Stimulated activated CD4-positive, alpha-beta T cell treated with anti-CD3 and anti-CD28 coated beads, Interleukin-15, amount 100 ng/mL, for 24 hours (primary cell): Measurements from ENCODE around the gene ZNG1A.
"Not testable (repeated sequence)": the region's sequence is repeated elsewhere in the genome, so short reads cannot be mapped to it uniquely, and the experiment has no call there.

ENCODE experiments used
- DNase-seq: peaks from one replicate; pipeline ENCODE4 v3.0.0-alpha.2; 2020

Gene ZNG1A

DNA sequence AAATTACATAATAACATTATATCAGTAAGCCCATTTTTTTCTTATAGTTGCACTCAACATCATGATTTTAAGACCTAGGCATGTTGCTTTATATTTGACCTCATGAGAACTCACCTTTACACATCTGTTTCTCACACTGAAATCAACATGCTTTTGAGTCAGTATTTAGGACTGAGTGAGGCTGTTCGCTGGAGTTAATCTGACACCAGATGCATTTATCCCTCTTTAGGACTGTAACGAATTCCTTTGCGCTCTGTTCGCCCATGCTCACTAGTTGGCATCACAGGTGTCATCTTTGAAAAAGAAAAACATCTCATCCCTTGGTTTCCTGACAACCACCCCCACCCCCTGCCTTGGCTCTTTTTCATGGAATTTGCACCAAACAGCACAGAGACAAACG is 84.9 kb downstream of the ZNG1A start:
- not testable (repeated sequence) for DNase-seq

DNA sequence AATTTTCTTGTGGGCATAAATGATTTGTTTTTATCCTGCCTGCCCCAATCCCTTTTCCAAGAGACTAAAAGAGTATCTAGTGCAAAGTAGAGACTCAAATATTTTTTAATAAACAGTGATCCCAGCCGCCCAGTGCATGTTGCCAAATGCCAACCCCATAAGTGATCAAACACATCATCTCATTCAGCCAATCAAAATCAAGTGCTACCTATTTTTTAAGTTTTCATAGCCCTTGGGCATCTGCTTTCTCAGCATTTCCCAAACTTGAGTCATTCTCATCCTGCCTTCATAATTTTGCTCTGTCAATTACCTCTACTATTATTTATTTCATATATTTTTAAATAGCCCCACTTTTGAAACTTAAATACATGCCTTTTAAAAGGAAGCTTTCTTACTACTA is 88.0 kb downstream of the ZNG1A start:
- not testable (repeated sequence) for DNase-seq

DNA sequence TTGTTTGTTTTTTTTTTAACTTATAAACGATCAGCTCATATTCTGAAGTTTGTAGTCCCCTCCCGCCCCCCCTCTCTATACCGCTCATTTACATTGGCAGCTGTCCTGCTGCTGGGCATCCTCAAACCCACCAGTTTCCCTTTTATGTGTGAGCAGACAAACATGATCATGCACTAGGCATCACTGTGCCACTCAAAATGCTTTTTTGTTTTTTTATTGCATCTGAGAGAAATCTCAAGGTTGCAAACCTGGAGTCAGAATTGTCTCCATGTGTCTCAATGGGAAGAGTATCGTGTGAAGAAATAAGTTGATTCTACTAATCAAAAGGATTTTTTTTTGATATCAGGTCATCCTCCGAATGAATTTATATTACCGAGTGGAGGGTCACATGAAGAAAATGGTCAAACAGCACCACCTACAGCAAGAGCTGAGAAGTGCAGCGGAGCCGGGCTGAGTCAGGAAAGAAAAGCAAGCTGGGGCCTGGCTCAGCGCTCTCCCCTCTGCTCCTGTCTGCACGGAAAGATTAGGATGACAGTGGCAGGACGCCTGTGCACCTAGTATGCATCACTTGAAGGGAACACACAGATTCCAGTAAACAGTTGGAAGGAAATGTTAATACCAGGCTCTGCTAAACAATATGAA is 90.3 kb downstream of the ZNG1A start:
- DNase-seq, result not testable (repeated sequence)

DNA sequence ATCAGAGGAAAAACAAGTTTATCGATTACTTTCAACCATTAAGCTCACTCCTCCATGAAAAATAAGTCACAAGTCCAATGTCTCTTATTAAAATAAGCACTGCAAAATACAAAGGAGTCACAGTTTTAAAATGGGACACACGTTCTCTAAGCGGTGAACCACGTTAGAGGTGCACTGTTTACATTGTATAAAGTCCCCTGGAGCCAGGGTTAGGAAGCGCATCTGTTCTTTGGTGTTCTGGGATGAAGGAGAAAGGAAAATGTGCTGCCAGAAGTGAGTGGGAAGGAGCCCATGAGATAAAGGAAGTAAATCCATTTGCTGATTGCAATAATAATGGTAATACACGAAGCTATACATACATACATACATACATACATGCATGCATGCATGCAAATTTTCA is 91.0 kb downstream of the ZNG1A start:
- not testable (repeated sequence) for DNase-seq

DNA sequence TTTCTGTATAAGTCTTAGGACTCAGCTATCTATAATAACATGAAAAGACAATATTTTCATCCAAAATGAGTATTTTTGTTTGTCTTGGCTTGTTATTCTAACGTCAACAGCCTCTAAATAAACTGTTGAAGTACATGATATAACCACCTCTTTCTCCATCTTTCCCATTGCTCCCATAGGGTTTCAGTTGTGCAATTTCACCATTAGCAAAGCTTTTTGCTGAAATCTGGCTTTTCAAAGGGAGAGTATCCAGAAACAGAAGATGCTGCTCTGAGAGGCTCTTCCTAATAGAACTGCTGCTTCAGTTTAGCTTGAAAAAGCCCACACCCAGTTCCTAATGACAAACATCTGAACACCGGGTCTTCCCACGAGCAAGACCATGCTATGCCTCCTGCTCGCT is 91.8 kb downstream of the ZNG1A start:
- not testable (repeated sequence) for DNase-seq

DNA sequence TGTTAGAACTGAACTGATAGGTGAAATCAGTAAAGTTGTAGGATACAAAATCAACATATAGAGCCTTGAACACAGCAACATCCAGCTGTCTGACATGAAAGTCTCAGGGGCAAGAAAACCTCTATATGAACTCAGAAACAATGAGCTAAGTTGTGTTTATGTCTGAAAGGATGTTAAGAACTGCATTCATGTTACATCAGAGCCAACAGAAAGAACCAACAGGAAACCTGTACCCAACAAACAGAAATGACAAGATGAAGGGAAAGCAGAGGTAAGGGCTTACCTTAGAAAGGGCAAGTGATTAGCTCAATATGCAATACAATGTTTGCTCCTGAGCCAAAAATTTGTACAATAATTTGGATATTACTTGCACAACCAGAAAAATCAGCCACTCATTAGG is 92.2 kb downstream of the ZNG1A start:
- DNase-seq, result not testable (repeated sequence)

DNA sequence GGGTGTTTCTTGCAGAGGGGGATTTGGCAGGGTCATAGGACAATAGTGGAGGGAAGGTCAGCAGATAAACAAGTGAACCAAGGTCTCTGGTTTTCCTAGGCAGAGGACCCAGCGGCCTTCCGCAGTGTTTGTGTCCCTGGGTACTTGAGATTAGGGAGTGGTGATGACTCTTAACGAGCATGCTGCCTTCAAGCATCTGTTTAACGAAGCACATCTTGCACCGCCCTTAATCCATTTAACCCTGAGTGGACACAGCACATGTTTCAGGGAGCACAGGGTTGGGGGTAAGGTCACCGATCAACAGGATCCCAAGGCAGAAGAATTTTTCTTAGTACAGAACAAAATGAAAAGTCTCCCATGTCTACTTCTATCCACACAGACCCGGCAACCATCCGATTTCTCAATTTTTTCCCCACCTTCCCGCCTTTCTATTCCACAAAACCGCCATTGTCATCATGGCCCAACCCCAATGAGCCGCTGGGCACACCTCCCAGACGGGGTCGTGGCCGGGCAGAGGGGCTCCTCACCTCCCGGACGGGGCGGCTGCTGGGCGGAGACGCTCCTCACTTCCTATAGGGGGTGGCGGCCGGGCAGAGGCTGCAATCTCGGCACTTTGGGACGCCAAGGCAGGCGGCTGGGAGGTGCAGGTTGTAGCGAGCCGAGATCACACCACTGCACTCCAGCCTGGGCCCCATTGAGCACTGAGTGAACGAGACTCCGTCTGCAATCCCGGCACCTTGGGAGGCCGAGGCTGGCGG is 95.7 kb downstream of the ZNG1A start:
- not testable (repeated sequence) for DNase-seq

DNA sequence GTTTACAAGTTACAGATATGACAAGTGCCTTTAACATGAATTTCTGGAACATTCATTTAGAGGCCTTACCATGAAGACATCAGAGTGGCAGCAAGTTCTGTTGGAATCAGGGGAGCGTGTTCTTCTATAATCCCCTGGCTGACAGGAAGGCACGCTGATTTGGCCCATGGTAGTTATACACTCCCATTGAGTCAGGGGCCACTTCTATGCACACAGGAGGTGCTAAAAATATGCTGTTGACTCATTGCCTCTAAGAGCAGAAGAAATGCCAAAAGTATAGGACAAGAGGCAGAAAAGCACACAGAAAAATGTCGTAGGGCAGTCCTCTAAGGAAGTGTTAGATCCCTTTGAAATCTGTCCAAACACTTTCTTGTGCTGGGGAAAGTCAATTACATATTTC is 100.5 kb downstream of the ZNG1A start:
- DNase-seq, result not testable (repeated sequence)

DNA sequence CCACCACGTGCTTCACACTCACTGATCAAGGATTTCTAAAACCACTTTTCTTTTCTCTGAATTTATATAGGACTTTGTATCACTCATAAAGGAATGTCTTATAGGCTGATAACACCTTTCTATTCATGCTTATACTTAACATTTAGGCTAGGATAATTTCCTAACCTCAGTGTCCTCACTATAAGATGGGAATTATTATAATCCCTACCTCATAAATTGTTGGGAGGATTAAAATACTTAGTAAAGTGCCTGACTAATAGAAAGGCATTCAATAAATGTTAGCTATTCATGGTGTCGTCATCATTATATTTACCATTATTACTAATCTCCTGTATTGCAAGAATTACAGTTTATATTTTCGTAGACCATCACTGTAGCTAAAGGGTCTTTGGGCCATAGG is 102.5 kb downstream of the ZNG1A start:
- not testable (repeated sequence) for DNase-seq

DNA sequence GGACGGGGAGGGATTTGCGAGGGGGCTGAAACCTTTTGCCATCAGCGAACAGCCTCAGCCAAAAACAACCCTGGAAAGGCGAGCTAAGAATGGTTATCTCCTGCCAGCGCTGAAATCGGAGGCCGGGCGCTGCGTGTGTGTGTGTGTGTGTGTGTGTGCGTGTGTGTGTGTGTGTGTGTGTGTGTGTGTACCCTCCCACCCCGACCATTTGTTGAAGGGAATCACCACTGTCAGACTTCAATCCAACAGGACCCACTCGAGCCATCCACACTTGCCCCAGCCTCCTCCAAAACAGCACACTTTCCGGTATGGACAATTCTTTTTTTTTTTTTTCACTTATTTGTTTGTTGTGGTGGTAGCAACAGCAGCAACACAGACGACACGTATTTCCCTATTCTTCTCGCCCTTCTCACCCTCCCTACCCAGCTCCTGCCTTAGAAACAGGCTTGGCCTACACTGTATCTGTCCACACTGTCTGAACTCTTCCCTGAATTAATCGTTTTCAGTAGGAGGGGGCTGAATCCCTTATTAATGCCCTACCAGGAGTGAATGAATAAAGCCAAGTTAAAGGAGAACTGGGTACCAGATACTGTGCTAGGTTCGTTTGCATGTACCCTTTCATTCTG is 104.8 kb downstream of the ZNG1A start:
- DNase-seq, result not testable (repeated sequence)

DNA sequence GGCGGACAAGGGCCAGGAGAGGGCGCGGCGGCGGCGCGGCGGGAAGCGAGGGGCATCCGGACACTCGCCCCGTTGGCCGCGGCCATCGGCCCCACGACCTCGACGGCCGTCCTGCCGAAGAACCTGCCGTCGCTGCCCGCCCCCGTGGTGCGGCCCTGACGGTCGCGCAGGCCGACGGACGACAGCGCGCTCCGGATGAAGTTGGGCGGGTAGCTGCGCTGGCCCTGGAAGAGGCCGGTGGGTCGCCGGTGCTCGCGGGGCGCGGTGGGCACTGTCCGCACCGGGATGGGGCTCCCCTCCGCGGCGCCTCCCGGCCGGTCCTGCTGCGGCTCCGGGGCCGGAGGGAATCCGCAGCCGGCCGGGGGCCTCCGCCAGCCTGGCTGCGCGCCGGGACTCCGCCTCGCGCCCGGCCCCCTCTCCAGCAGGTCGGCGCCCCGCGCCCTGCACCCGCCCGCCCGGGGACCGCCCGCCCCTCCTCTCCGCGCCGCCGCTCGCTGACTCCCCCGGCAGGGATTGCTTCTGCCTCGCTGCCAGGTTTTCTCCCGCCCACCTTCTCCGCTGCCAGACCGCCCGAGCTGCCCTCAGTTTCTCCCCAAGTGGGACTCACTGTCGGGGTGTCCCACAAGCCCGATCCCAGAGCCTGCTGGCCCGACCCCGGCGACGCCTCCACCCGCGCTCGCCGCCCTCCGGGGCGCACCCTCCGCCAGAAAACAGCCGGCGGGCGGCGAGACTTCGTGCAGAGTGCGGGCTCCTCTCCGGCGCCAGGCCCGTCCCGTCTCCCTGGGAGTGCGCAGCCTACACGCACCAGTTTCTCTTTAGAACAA is 105.6 kb downstream of the ZNG1A start:
- DNase-seq, result peak; percentile 30
